A549 (cell line): ENCODE measurements around the gene RPL7A.
"Not testable (repeated sequence)": the region's sequence is repeated elsewhere in the genome, so short reads cannot be mapped to it uniquely, and the experiment has no call there.

Experiments
- CBX8 ChIP-seq: fragments of 200-600 bp; sonication (generic); IDR thresholded peaks from 2 replicates; pipeline ENCODE4 v1.6.1; 2016
- CTCF ChIP-seq: fragments of >200 bp; sonication (Bioruptor Twin); formaldehyde crosslinking; IDR thresholded peaks from 3 replicates; pipeline ENCODE4 v1.5.1; 2016
- HES2 ChIP-seq: fragments of >200 bp; sonication (Bioruptor Twin); formaldehyde crosslinking; IDR thresholded peaks from 2 replicates; pipeline ENCODE4 v1.6.1; 2016
- HOXA7 ChIP-seq: fragments of 250-450 bp; sonication (Bioruptor Pico); IDR thresholded peaks from 2 replicates; pipeline ENCODE4 v1.5.0; 2020; ENCODE audit warnings: mild to moderate bottlenecking, moderate library complexity
- KDM1A ChIP-seq: fragments of 200-600 bp; sonication (generic); IDR thresholded peaks from 2 replicates; pipeline ENCODE4 v1.6.1; 2016; ENCODE audit warnings: low read depth, mild to moderate bottlenecking
- MYC ChIP-seq: IDR thresholded peaks from 2 replicates; pipeline ENCODE4 v1.6.1; 2012; ENCODE audit warnings: mild to moderate bottlenecking, inconsistent platforms, low read length, improper control_type of control experiment, borderline replicate concordance
- NR3C1 ChIP-seq: fragments of >200 bp; sonication (Bioruptor Twin); formaldehyde crosslinking; IDR thresholded peaks from 3 replicates; pipeline ENCODE4 v1.6.1; 2017
- POLR2A ChIP-seq: IDR thresholded peaks from 2 replicates; pipeline ENCODE4 v1.6.1; 2012; ENCODE audit warnings: mild to moderate bottlenecking, low read length
- RAD21 ChIP-seq, 2 experiments: fragments of >200 bp in 1 of 2; sonication (Bioruptor Twin) in 1 of 2; formaldehyde crosslinking in 1 of 2; IDR thresholded peaks in 1 of 2; conservative IDR thresholded peaks in 1 of 2; 2 replicates in 1 of 2; 3 replicates in 1 of 2; pipeline ENCODE4 v1.6.1; 2012 to 2018; ENCODE audit warnings: inconsistent platforms in 1 of 2
- RCOR1 ChIP-seq: fragments of 150-350 bp; IDR thresholded peaks from 2 replicates; pipeline ENCODE4 v1.6.1; 2014; ENCODE audit warnings: antibody characterized with exemption, low read length, low read depth
- RFX5 ChIP-seq: fragments of 450-650 bp; IDR thresholded peaks from 2 replicates; pipeline ENCODE4 v1.7.1; 2014; ENCODE audit warnings: antibody characterized with exemption, mild to moderate bottlenecking, moderate library complexity
- SMC3 ChIP-seq: fragments of >200 bp; sonication (Bioruptor Twin); formaldehyde crosslinking; IDR thresholded peaks from 3 replicates; pipeline ENCODE4 v1.6.1; 2018; ENCODE audit warnings: inconsistent platforms
- TF ChIP-seq, protein P1 (sequence below): fragments of 150-350 bp; IDR thresholded peaks from 2 replicates; pipeline ENCODE4 v1.6.1; 2014; ENCODE audit warnings: low read depth, mild to moderate bottlenecking, low read length

GRCh38 chr9:133299996-133300395 is 48.0 kb upstream of the RPL7A start:
- TF ChIP-seq KDM1A; CTCF; RAD21 (conservative IDR thresholded peaks at IDR 0.05 in 1 of 2, IDR thresholded peaks at IDR 0.05 in 1 of 2); MYC; SMC3; HES2; POLR2A; CBX8; HOXA7 (CRISPR knock-in tag); NR3C1; RFX5; RCOR1: not testable (repeated sequence)
- TF ChIP-seq, protein P1, sequence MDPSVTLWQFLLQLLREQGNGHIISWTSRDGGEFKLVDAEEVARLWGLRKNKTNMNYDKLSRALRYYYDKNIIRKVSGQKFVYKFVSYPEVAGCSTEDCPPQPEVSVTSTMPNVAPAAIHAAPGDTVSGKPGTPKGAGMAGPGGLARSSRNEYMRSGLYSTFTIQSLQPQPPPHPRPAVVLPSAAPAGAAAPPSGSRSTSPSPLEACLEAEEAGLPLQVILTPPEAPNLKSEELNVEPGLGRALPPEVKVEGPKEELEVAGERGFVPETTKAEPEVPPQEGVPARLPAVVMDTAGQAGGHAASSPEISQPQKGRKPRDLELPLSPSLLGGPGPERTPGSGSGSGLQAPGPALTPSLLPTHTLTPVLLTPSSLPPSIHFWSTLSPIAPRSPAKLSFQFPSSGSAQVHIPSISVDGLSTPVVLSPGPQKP = not testable (repeated sequence)
